ENCODE results near the gene PRM3. TPM values are rescaled to one million over a fixed set of nuclear protein-coding genes. Genes with fewer than 3 reads are reported as not detected.

Gene PRM3
- total RNA-seq, 2 experiments from 2014 or later: not detected

Small RNAs within 50 kb of the gene (microRNA-seq; reads per million reads assigned to microRNA genes)
- not detected for gene MIR548H2

Other genes starting within 250 kb of the PRM3 start
- 100 to 1,000 TPM; 158 to 200 TPM for gene SOCS1, start 17.4 kb downstream of the PRM3 start, total RNA-seq
- gene TNP2, start 4.3 kb downstream of the PRM3 start, total RNA-seq: not detected
- gene PRM2, start 2.9 kb upstream of the PRM3 start, total RNA-seq: not detected
- gene PRM1, start 7.7 kb upstream of the PRM3 start, total RNA-seq: not detected
- 10 to 100 TPM; 65.9 to 70.4 TPM for gene RMI2, start 71.8 kb upstream of the PRM3 start, total RNA-seq